H4 (cell line): Measurements from ENCODE around the gene IRF4. TPM values are rescaled to one million over a fixed set of nuclear protein-coding genes. Genes with fewer than 3 reads are reported as not detected.

Experiments used
- DNase-seq: peaks from one replicate; pipeline ENCODE4 v3.0.0-alpha.2; 2015; ENCODE audit warnings: low spot score
- total RNA-seq: library from RNA; depleted of rRNA; stranded (reverse); fragments of >200 nt; shearing (Covaris generic); gene quantifications from 2 replicates; pipeline ENCODE4 v1.2.3, GENCODE V29; 2014; rRNA removed

Gene IRF4
- not detected in 2 replicates for total RNA-seq

DNA sequence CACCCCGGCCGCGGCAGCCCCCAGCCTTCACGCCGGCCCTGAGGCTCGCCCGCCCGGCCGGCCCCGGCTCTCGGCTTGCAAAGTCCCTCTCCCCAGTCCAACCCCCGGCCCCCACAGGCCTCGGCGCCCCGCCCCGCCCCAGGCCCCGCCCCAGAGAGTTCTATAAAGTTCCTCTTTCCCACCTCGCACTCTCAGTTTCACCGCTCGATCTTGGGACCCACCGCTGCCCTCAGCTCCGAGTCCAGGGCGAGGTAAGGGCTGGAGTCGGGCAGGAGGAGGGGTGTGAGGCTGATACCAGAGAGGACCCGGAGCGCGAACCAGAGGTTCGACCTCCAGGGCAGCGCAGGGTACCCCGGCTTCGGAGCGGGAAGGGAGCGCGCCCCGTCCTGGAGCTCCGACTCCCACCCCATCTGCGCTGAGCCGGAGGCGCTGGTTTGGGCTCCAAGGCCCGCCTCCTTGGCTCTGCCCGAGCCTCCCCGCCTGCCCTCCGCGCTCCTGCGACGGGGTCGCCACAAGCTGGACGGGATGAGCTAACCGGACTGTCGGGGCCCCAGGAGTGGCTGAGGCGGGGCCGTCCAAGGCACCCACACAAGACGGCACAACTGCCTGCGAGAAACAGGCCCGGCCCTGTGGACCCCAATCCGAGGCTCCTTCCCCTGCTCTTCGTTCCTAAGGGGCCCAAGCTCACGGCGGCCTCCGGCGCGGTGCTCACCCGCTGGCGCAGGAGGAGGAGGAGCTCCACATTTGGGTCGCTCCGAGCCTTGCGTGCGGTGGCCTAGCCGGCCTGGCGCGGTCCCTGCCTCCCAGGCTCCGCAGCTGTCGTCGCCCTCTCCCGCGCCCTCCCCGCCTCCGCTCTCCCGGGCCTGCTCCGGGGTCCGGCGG, at the start of gene IRF4:
TSS of gene IRF4 (plus strand) at position 194 of the 882 bp plus-strand sequence. CDS start 1,401 bp downstream, outside the sequence.
- DNase-seq = no peak

DNA sequence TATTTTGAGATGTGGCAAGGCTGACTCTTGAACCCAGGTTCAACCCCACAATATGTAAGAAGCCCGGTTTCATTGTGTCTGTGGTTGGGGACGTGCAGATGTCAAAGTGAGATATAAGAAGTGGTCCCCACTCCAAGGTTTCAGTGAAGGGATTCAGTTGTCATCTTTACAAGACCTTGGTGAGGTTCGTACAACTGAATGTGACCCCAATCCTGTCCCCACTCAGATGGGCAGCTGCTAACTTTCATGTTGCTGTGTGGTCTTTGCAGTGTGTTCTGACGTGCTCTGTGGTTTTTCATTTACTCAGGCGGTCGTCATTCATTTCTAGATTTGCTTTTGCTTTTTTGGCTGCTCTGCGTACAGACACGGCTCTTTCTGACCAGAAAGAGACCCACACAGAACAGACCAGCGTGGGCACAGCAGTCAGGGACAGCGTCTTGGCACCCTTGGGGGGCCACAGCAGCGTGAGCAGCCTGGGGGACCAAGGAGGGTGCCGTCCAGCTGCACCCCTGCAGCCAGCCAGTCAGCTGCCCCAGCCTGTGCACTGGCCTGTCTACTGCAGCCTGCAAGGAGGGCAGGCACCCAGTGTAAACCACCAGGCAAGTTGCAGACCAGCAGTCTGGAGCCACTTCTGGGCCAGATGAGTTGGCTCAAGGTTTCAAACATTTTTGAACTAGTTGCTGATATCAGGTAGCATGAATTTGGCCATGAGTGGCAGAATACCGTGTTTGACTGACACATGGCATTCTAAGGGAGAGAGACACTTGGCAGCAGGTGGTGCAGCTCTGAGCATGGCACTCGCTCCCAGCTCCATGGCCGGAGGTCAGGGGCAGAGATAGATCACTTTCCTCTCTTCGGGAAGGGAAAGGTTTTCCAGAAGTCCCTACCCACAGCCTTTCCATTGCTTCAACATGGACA, 49.4 kb upstream of the IRF4 start:
- DNase-seq = no peak

DNA sequence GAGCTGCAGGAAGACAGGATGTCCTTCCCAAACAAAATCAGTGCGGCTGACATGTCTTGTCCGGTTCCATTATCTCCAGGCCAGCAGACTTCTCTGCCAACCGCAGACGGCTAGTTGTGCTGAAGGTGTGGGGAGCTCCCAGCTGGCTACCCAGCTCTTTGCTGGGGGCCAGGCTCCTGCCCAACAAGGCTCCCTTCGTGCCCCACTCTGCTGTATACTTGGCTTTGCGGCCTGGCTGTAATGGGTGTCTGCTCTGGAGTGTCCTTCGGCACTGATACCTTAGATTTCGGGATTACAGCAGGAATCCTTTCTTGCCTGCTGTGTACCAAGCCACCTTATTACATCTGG, 48.7 kb upstream of the IRF4 start:
- no peak for DNase-seq

DNA sequence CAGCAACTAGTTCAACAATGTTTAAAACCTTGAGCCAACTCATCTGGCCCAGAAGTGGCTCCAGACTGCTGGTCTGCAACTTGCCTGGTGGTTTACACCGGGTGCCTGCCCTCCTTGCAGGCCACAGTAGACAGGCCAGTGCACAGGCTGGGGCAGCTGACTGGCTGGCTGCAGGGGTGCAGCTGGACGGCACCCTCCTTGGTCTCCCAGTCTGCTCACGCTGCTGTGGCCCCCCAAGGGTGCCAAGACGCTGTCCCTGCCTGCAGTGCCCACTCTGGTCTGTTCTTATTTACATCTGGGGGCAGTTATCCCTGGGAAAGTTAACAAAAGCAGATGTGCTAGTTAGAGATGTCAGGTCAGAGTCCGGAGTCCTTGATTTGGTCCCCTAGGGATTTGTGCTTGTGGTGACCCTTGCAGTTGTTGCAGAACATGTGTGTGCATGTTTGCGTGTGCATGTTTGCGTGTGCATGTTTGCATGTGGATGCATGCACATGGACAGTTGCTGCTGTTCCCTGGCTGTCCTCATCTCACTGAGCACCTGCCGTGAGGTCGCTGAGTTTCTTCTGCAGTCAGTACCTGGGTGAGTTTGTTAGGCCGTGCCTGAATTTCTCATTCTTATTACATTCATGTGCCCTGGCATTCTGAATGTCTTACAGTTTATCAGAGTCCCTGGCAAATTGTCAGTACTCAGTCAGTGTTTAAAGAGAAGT, 48.2 kb upstream of the IRF4 start:
- DNase-seq = no peak

DNA sequence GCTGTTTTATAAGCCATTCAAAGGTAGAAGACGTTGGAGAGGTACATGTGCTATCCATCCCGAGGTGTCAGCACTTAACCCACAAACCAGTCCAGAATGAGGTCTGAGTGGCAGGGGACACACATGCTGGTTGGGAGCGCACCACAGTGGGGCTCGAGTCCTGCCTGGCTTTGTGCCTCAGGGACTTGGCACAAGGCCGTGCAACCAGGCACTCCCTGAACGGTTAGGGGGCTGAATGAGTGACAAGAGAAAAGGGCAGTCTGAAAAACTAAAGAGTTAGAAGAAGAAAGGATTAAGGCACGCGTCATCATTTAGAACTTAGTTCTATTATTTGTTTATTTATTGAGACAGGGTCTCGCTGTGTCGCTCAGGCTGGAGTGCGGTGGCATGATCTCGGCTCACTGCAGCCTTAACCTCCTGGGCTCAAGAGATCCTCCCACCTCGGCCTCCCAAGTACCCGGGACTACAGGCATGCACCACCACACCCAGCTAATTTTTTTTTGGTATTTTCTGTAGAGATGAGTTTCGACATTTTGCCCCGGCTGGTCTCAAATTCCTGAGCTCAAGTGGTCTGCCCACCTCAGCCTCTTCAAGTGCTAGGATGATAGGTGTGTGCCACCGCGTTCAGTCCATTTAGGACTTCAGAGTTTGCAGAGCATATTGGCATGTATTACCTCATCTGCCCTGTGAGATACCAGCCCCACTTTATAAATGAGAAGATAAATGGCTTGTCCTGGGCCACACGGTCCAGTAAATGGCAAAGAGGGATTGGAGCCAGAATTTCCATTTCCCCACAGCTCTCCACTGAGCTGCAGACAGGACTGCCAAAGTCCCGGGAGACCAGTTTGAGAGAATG, 47.4 kb upstream of the IRF4 start:
- DNase-seq = no peak

DNA sequence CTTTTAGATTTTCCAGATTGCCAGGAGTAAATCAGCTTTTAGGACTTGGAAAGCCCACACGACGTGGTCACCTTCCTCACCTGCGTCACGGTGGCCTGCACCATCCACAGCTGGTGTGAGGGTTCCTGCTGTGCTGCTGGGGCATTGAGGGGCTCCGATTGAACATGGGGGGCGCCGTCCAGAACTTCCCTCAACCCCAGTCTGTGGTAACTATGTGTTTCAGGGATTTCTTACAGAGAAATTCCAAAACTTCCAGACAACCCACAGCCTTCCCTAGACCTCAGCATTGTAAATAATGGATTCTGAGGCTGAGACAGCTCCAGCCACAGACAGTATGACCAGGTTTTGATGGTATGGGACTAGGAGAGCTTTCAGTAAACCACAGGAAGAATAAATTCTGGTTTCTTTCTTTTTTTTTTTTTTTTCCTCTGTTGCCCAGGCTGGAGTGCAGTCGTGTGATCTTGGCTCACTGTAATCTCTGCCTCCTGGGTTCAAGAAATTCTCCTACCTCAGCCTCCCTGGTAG, 46.7 kb upstream of the IRF4 start:
- peak; percentile 64 for DNase-seq

DNA sequence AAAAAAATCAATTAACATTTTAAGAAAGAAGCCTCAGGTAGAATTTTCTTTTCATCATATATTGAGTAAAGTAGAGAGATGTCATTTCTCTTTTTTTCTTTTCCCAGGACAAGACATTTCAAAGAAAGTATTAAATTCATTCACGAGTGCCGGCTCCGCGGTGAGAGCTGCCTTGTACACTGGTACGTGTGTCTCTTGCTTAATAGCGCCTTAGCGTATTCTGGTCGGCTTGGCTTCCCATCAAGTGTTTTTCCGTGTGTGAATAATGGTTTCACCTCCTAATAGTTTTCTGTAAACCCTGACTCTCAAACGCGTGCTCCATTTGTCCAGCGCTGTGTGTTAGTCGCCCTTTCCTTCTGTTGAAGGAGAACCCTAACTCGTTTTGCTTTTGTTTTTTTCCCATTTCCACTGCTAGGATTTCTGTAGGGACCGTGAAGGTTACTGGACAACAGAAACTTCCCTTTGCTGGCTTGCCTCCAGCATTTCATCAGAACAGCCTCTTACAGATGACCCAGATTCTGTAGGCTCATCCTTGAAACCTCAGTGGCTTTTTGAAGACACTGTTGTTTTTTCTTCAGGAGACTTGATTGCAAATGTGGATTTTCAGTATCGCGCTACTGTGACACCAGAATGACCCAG, 45.7 kb upstream of the IRF4 start:
- DNase-seq = no peak

DNA sequence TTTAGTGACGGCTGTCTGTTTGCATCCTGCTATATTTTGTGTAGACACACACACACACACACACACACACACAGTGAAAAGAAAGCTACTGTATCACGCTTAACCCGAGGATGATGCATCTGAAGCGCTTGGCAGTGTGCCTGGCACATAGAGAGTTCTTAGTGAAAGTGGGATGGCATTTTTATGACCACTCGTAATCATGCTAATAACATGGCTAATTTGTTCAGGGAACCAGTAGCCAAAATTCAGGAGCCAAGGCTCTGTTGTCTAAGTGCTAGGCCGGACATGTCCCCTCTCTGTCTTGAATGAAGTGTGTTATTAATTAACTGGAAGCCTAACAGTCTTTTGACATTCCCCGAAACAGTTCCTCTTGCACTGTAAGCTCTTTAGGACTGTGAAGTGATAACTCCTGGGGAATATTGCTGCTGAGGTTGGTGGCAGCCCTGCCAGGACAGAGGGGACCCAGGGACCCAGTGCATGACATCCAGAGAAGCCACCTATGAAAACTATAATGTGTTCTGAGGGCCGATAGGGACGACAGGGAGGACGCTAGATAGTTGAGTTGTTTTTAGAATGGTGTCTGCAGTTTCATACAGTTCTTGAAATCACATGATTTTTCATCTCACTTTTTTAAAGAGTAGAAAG, 45.0 kb upstream of the IRF4 start:
- no peak for DNase-seq

DNA sequence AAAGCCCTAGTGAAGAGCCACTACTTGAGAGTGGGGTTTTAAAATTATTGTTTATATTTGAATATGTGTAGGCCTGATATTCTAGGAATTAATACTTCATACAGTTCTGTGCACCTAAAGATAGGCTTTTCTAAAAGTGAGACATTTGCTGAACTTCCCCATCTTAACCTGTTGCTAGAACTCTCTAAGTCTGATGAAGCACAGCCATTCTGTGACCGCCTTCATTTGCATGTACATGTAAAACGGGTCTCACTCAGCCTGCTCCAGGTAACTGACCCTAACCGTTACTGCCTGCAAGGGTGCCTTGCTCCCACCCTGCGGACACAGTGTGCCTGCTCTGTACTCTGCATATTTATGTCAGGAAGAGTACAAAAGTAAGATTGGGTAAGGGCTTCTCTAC, 44.3 kb upstream of the IRF4 start:
- DNase-seq = no peak

DNA sequence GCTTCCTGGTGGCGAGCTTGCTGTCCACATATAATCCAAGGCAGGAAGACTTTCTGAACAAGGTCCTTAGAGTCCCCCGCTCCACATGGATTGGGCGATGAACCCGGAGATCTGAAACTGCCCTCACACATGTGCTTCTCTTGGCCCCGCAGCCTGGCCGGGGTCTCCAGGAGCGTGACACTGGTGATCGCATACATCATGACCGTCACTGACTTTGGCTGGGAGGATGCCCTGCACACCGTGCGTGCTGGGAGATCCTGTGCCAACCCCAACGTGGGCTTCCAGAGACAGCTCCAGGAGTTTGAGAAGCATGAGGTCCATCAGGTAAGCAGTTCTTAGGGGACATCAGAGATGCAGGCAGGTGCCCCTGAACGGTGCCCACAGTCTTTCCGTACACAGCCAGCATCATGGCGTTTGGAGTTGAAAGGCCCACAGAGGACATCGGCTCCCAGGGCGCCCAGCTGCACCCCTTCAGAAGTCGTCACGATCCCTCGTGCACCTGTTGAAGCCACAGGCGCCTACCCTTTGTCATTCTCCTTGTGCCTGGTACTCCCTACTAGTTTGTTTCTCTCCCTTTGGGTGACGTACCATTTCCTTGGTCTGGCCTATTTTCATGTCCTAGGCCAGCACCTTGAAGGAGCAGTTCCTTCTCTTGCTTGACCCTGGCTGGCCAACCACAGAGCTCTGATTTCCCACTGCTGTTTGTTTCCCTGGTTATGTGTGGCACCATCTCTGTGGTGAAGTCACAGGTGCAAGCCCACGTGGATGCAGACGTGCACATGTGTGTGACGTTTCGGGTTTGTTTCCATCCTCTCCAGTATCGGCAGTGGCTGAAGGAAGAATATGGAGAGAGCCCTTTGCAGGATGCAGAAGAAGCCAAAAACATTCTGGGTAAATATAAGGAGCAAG, 43.3 kb upstream of the IRF4 start:
- DNase-seq = no peak

DNA sequence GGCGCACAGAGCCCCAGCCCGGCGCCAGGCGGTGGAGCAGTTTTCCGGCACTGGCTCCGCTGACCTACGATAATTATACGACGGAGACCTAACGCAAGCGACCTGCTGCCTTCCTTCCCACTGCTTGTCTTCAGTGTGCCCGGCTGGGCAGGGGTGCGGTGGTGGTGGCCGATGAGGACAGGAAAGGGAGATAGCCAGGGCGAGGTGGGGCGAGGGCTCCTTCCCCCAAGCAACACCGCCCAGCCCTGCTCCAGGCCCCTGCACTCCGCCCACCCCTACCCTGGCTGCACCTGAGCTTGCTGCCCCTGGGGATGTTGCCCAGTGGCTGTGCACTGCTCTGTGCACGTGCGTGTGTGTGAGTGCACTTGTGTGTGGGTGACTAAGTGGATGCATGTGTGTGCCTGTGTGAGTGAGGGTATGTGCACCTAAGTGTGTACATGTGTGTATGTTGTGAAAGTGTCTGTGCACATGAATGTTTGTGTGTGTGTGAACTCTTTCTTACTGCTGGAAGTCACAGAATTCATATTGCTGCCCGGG, 42.6 kb upstream of the IRF4 start:
- DNase-seq = no peak

DNA sequence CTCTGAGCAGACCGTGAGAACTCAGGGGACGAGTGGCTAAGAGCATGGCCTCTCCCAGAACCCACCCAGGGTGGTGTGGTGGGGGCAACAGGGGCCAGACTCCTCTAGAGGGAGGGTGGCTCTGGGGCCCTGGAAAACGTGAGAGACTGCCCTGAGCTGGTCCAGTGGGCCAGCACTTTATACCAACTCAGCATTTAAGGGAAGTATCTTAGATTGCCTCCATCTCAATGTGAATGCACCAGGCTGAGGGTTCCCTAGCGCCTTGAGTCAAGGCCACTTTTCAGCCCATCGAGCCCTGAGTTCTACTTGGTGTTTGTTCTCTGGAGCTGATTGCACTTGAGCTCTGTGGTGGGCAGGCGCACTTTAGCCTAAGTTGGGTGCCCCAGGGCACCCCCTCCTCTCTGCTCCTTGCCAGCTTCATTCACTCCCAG, 42.0 kb upstream of the IRF4 start:
- no peak for DNase-seq

DNA sequence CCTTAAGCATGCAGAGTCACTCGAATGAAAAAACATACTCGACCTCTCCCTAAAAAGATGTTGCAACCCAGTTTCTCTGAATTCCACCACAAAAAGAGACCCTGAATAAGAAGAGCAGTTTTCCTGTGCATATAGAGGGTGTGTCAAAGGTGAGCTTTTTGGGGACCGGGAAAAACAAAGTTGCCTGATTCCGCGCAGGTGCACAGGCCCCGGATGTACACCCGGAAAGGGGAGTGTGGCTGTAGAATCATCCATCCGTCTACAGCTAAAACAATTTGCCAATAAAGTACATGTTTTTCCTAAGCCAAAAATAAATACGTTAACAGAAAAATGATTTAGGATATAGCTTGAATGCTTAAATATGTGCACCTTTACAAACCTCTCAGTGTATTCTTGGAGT, 41.2 kb upstream of the IRF4 start:
- no peak for DNase-seq

DNA sequence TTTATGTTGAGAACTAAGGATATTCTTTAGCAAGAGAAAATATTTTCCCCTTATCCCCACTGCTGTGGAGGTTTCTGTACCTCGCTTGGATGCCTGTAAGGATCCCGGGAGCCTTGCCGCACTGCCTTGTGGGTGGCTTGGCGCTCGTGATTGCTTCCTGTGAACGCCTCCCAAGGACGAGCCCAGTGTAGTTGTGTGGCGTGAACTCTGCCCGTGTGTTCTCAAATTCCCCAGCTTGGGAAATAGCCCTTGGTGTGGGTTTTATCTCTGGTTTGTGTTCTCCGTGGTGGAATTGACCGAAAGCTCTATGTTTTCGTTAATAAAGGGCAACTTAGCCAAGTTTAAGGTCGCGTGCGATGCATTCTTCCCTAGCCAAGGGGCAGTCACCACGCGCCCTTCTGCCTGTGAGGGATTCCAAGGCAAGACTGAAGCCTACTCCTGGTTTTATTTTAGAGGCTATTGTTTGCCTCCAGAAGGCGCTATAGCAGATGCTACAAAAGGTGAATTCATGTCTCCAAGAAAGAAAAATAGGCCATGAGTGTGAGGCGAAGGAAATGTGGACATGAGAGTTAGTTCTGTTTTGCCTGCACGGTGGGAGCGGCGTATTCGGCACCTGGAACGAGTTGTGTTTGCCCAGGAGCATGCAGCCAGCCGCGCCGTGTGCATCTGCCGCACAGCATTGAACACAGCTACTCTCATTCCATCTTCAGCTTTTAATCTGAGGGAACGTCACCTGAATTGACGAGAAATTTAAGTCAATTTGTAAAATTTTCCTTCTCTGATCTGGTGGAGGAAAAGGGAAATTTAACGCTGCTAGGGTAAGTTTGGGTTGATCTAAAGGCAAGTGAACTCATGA, 40.3 kb upstream of the IRF4 start:
- no peak for DNase-seq

DNA sequence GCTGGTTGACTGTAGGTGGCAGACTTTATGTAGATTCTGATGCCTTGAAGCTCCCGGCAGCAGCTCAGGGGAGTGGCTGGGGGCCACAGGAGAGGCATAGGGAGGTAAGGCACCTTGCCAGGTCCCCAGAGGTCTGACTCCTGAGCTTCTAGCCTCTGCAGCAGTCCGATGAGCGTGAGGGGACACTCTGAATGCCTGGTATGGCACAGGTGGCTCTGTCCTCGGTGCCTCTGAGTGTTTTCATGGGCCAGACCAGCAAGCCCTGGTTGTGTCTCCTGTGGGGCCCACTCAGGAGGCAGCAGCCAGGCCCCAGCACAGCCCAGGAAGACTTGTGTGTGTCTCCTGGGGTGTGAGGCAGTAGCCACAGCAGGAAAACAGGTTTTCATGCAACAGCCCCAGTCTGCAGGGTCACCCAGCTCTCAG, 39.7 kb upstream of the IRF4 start:
- DNase-seq = no peak

DNA sequence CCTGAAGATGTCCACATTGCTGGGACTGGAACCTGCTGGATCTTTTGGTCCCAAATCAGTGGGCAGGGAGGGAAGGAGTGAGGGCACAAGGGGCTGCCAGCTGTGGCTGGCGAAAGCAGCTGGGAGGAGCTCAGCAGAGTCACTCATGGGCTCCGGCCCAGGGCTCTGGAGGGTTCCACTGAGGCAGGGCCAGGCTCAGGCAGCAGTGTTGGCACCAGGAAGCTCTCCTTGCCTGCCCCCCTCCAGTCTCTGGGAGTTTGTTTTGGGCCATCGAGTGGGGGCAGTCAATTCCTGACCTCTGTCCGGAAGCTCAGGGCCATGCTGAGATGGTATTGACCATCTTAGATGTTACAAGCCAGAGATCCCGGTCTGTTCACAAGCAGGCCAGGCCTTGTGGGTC, 39.1 kb upstream of the IRF4 start:
- no peak for DNase-seq

DNA sequence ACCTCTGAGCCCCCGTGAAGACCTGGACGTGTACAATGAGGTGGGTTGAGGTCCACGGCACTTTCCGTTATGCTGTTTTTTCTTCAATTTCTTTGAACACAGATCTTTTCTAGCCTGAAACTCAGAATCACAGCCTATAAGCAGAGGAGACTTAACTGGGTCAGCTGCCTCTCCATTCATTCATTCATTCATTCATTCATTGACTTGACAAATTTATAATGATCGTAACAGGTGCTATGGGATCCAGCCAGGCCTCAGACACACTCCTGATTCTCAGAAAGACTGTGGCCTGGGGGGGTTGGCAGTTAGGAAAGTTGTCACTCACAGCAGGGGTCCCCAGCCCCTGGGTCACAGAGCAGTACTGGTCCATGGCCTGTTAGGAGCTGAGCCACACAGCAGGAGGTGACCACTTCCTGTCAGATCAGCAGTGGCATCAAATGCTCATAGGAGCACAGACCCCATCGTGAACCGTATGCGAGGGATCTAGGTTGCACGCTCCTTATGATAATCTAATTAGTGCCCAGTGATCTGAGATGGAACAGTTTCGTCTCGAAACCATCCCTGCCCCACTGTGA, 38.6 kb upstream of the IRF4 start:
- DNase-seq = no peak
